Progenitor cell of endocrine pancreas (in vitro differentiated cells): ENCODE results near the gene SH3PXD2A. TPM values are rescaled to one million over a fixed set of nuclear protein-coding genes. Genes with fewer than 3 reads are reported as not detected.
A peak's percentile ranks its signal among the peaks of the same experiment; 100 is the strongest.

Source experiments
- DNase-seq: peaks from one replicate; pipeline ENCODE4 v3.0.0; 2021; ENCODE audit warnings: low spot score; ENCODE audit not compliant: unreplicated experiment
- H3K27ac Mint-ChIP-seq: 2 replicates; pipeline ENCODE4 v1.8.0; 2021; ENCODE audit warnings: mild to moderate bottlenecking, moderate library complexity, mixed read lengths
- H3K27me3 Mint-ChIP-seq: 2 replicates; pipeline ENCODE4 v1.8.0; 2021; ENCODE audit warnings: mixed read lengths
- H3K36me3 Mint-ChIP-seq: 2 replicates; pipeline ENCODE4 v1.8.0; 2022; ENCODE audit warnings: mixed read lengths; ENCODE audit not compliant: insufficient read depth
- H3K4me1 Mint-ChIP-seq: 2 replicates; pipeline ENCODE4 v1.8.0; 2021; ENCODE audit warnings: low read depth, mixed read lengths
- H3K4me3 Mint-ChIP-seq: 2 replicates; pipeline ENCODE4 v1.8.0; 2021; ENCODE audit warnings: low read depth, mild to moderate bottlenecking, moderate library complexity, mixed read lengths
- H3K9me3 Mint-ChIP-seq: 2 replicates; pipeline ENCODE4 v1.8.0; 2021; ENCODE audit warnings: low read depth, mixed read lengths
- total RNA-seq: library from RNA; stranded (reverse); gene quantifications from 2 replicates; pipeline ENCODE4 v1.2.1, GENCODE V29; 2021
- TF ChIP-seq, protein P1 (sequence below): fragments of 200-600 bp; sonication (generic); IDR thresholded peaks from one replicate; pipeline ENCODE4 v1.5.0; 2021; ENCODE audit warnings: antibody characterized with exemption, mild to moderate bottlenecking; ENCODE audit not compliant: unreplicated experiment

The SH3PXD2A gene
- total RNA-seq, 1 donor from 2014 or later, result 28.0 TPM

DNA sequence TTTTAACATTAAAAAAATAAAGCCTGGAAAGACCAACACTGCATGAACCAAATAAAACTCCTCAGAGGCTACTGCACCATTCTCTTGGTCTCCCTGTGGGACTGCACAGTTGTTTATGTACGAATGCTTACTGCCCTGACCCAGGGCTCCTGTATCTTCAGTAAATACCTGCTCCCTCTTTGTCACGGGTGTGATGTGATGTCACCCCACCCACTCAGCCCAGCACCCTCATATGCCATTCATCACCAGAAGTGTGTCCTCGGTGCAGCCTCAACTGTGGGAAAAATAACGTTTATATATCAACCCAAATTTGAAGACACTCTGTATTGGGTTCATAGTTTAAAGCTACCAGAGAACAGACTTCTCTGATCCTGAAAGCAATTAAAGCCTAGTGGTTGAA is 14.0 kb upstream of the SH3PXD2A start:
- Mint-ChIP-seq H3K27ac (no peak overlapping the region), H3K36me3 (peaks cover 1% of the 10 kb centered on the region), H3K27me3 (peaks cover 2% of the 10 kb centered on the region), H3K4me3 (no peak overlapping the region), H3K4me1 (no peaks in the 10 kb centered on the region), H3K9me3 (peaks cover 15% of the 10 kb centered on the region)
- TF ChIP-seq, protein P1, sequence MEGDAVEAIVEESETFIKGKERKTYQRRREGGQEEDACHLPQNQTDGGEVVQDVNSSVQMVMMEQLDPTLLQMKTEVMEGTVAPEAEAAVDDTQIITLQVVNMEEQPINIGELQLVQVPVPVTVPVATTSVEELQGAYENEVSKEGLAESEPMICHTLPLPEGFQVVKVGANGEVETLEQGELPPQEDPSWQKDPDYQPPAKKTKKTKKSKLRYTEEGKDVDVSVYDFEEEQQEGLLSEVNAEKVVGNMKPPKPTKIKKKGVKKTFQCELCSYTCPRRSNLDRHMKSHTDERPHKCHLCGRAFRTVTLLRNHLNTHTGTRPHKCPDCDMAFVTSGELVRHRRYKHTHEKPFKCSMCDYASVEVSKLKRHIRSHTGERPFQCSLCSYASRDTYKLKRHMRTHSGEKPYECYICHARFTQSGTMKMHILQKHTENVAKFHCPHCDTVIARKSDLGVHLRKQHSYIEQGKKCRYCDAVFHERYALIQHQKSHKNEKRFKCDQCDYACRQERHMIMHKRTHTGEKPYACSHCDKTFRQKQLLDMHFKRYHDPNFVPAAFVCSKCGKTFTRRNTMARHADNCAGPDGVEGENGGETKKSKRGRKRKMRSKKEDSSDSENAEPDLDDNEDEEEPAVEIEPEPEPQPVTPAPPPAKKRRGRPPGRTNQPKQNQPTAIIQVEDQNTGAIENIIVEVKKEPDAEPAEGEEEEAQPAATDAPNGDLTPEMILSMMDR, result no peak
- no peak for DNase-seq

DNA sequence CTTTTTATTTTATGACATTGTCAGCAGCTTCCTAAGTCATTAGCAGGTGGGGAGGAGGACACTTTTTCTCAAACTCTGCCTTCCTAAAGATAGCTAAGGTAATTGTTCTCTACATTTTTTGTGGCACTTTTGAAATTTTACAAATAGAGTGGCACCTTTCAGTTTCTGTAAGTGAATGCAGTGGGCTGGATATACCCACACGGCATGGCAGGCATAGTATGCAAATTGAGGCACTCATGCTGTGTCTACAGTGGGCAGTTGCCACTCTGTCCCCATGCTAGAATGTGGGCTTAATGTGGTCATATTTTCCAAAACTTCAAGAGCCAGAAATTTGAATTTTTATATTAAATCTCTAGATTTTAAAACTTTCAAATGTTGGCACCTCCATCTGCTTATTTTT is 12.8 kb upstream of the SH3PXD2A start:
- DNase-seq, result no peak
- peaks cover 2% of the 10 kb centered on the region for H3K27me3 Mint-ChIP-seq
- peaks cover 18% of the 10 kb centered on the region for H3K9me3 Mint-ChIP-seq
- H3K36me3 Mint-ChIP-seq, result peaks cover 1% of the 10 kb centered on the region
- TF ChIP-seq, protein P1, result no peak
- H3K27ac Mint-ChIP-seq, result no peak overlapping the region
- H3K4me3 Mint-ChIP-seq, result no peak overlapping the region
- H3K4me1 Mint-ChIP-seq, result no peaks in the 10 kb centered on the region

DNA sequence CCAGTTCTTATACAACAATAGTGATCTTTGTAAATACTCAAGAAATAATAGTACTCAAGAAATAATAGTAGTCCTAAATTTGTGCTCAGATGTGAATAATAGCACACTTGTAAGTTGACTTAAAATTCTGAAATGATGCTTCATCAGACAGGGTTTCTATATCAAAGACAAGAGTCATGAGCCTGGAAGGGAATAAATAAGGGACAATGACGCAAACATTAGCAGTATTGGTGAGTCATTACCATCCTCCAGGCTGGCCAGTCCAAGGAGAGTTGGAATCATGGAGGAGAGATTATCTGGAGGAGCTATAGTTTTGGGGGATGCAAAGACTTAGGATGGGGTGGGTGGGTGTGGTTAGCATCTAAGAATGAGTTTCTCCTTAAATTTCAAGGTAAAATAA is 6.1 kb upstream of the SH3PXD2A start:
- Mint-ChIP-seq H3K36me3 (peaks cover 1% of the 10 kb centered on the region), H3K9me3 (peaks cover 18% of the 10 kb centered on the region), H3K4me1 (peaks cover 21% of the 10 kb centered on the region)

GRCh38 chr10:103859161-103860086 is 4.0 kb upstream of the SH3PXD2A start:
- Mint-ChIP-seq H3K4me1 (peaks cover 28% of the 10 kb centered on the region), H3K36me3 (no peaks in the 10 kb centered on the region), H3K27me3 (no peaks in the 10 kb centered on the region), H3K4me3 (peak overlapping the region; percentile 8), H3K9me3 (peaks cover 4% of the 10 kb centered on the region), H3K27ac (no peak overlapping the region)
- TF ChIP-seq, protein P1, result peak; percentile 74
- peak; percentile 63 for DNase-seq

More for the DNA sequence above, 6.1 kb upstream of the SH3PXD2A start:
- Mint-ChIP-seq H3K27ac (no peak overlapping the region), H3K4me3 (no peak overlapping the region), H3K27me3 (no peaks in the 10 kb centered on the region)
- no peak for DNase-seq
- TF ChIP-seq, protein P1, result no peak

GRCh38 chr10:103858360-103858759 is 3.0 kb upstream of the SH3PXD2A start:
- no peak overlapping the region for H3K4me3 Mint-ChIP-seq
- H3K9me3 Mint-ChIP-seq, result no peaks in the 10 kb centered on the region
- peaks cover 38% of the 10 kb centered on the region for H3K4me1 Mint-ChIP-seq
- no peak overlapping the region for H3K27ac Mint-ChIP-seq
- DNase-seq, result no peak
- TF ChIP-seq, protein P1, result no peak
- no peaks in the 10 kb centered on the region for H3K27me3 Mint-ChIP-seq
- no peaks in the 10 kb centered on the region for H3K36me3 Mint-ChIP-seq
